ENCODE measurements around the gene PLEKHN1. TPM values are rescaled to one million over a fixed set of nuclear protein-coding genes. Genes with fewer than 3 reads are reported as not detected.
A peak's percentile ranks its signal among the peaks of the same experiment; 100 is the strongest.

Gene PLEKHN1
- total and polyA plus RNA-seq, 2 of the 4 experiments (the other 2 are of a cell fraction), result 0.54 to 2.1 TPM

DNA sequence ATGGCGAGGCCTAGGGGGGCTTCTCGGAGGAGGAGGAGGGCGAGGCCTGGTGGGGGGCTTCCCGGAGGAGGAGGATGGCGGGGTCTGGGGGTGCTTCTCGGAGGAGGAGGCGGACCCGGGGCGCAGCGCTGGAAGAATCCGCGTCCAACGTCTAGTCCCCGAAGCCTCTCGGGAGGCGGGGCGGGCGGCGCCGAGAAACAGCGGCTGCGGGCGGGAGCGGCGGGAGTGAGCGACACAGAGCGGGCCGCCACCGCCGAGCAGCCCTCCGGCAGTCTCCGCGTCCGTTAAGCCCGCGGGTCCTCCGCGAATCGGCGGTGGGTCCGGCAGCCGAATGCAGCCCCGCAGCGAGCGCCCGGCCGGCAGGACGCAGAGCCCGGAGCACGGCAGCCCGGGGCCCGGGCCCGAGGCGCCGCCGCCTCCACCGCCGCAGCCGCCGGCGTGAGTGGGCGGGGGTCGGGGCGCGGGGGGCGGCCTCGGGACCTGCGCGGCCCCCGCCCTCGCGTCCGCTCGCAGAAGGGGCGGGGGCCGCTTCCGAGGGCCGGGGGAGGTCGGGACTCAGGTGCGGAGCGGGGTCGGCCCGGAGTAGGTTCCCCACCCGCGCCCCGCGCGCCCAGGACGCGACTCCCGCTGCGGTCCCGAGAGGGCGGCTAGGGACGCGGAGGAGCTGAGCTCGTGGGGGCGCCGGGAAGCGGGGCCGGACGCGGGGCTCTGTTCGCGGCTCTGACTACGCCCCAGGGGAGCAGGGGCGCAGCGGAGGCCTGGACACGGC lies 5.7 kb upstream of the PLEKHN1 start, which contains the start of gene KLHL17:
Gene KLHL17 (plus strand): TSS at position 222 of the 769 bp plus-strand sequence. CDS start 110 bp downstream, at position 332.
- no peak within 1 kb of the TSS; the same call in 1 of the 2 replicates for H4K5ac ChIP-seq (ENCODE audit: low read depth, low read length)
- H3K27me3 ChIP-seq (ENCODE audit: control insufficient read depth, insufficient read depth, low read length), result no peaks in the 10 kb centered on the region
- H4K8ac ChIP-seq (ENCODE audit: low read depth in 2 of 2, low read length in 2 of 2), result peak within 1 kb of the TSS; percentile 78 to 81; a peak in 2 of 4 replicates
- DNase-seq (peak; percentile 45), ATAC-seq (ENCODE audit: low read depth) (peak; percentile 85)
- TF ChIP-seq MAFK (IDR thresholded peaks at IDR 0.05; ENCODE audit: low read depth, low read length), result no peak
- no peak for TF ChIP-seq MXI1 (IDR thresholded peaks at IDR 0.05; ENCODE audit: borderline replicate concordance, low read depth, low read length)
- TF ChIP-seq MAZ (IDR thresholded peaks at IDR 0.05; ENCODE audit: borderline replicate concordance, low read depth, low read length), result peak; percentile 98
- no peak within 1 kb of the TSS; the same call in 1 of the 2 replicates for H4K91ac ChIP-seq (ENCODE audit: insufficient read depth, low read depth, low read length)
- peak within 1 kb of the TSS; percentile 89 for H2AFZ ChIP-seq (replicated peaks; ENCODE audit: low read length, poor library complexity)
- H3K27ac ChIP-seq (ENCODE audit: insufficient read depth, low read length), result peak within 1 kb of the TSS; percentile 71
- BruUV-seq (replicated peaks), result no TSS peak
- peaks cover 15% of the 10 kb centered on the region for H4K20me1 ChIP-seq (ENCODE audit: insufficient read depth, low read length)
- CTCF ChIA-PET, result no interaction called here
- H3K4ac ChIP-seq (ENCODE audit: low read depth, low read length), result peak within 1 kb of the TSS; percentile 50; the same call in 1 of the 2 replicates
- H3K79me1 ChIP-seq (ENCODE audit: low read depth in 1 of 2, low read length in 2 of 2), result peaks cover 12 to 47% of the 10 kb centered on the region in 2 experiments
- in situ Hi-C loops (cut with MboI; ENCODE audit: low sequenced_read_pairs) (no loop called here), dilution Hi-C loops (cut with HindIII; ENCODE audit: low sequenced_read_pairs, unreplicated experiment) (no loop called here), intact Hi-C loops (cut with micrococcal nuclease) (no loop called here)
- POLR2A ChIA-PET (ENCODE audit: unreplicated experiment), result interaction anchor here (0.6 kb wide), 1 partner anchor 391 kb away, joined by 3 read pairs; no protein-coding TSS in a partner anchor
- peaks cover 10% of the 10 kb centered on the region for H3K4me1 ChIP-seq (ENCODE audit: control insufficient read depth, insufficient read depth, low read length)
- peak within 1 kb of the TSS; percentile 74 for H2AK5ac ChIP-seq (ENCODE audit: low read depth, low read length)
- H3K56ac ChIP-seq (ENCODE audit: extremely low read depth, insufficient read depth, low read length), result no peak within 1 kb of the TSS
- peak within 1 kb of the TSS; percentile 40 for H2BK5ac ChIP-seq (ENCODE audit: low read depth, low read length, poor library complexity, severe bottlenecking)
- no peaks in the 10 kb centered on the region for H3K9me3 ChIP-seq (ENCODE audit: control insufficient read depth, insufficient read depth, low read length)
- H3K18ac ChIP-seq (ENCODE audit: low read depth, low read length), result no peak within 1 kb of the TSS; the same call in 1 of the 2 replicates
- peak within 1 kb of the TSS; percentile 68 for H3K4me2 ChIP-seq (ENCODE audit: low read depth, low read length)
- 0% methylated on average over 36 of the region's 109 CpGs; no CpG with 5 or more reads in 1 of the 2 experiments for WGBS, 2 experiments (ENCODE audit: extremely low coverage in 2 of 2, insufficient read length in 1 of 2)
- H3K36me3 ChIP-seq (ENCODE audit: control insufficient read depth, insufficient read depth, low read length), result peaks cover 34% of the 10 kb centered on the region
- 0 out of 2 replicates have a peak, but pooled peaks cover 8% of the 10 kb centered on the region for H3K9me1 ChIP-seq (ENCODE audit: insufficient read depth, low read length)
- H2AK9ac ChIP-seq (replicated peaks; ENCODE audit: low read depth, low read length, poor library complexity), result peak within 1 kb of the TSS; percentile 94
- no peak within 1 kb of the TSS for H3K14ac ChIP-seq (replicated peaks; ENCODE audit: low read depth, low read length)
- H2BK15ac ChIP-seq (ENCODE audit: low read depth, low read length), result no peak within 1 kb of the TSS; the same call in 2 of the 3 replicates
- peak within 1 kb of the TSS; percentile 59 for H3K9ac ChIP-seq (ENCODE audit: low read depth, low read length)
- H2BK20ac ChIP-seq (ENCODE audit: low read depth, low read length), result no peak within 1 kb of the TSS
- peak within 1 kb of the TSS; percentile 91 for H3K4me3 ChIP-seq (ENCODE audit: insufficient read depth, low read depth, low read length)
- no peak within 1 kb of the TSS for H3K23ac ChIP-seq (ENCODE audit: low read depth, low read length)
- H2BK120ac ChIP-seq (ENCODE audit: low read depth, low read length), result 0 out of 2 replicates have a peak within 1 kb of the TSS, but pooled peaks have one; percentile 54
